Measurements from ENCODE around the gene NR5A2.

DNA sequence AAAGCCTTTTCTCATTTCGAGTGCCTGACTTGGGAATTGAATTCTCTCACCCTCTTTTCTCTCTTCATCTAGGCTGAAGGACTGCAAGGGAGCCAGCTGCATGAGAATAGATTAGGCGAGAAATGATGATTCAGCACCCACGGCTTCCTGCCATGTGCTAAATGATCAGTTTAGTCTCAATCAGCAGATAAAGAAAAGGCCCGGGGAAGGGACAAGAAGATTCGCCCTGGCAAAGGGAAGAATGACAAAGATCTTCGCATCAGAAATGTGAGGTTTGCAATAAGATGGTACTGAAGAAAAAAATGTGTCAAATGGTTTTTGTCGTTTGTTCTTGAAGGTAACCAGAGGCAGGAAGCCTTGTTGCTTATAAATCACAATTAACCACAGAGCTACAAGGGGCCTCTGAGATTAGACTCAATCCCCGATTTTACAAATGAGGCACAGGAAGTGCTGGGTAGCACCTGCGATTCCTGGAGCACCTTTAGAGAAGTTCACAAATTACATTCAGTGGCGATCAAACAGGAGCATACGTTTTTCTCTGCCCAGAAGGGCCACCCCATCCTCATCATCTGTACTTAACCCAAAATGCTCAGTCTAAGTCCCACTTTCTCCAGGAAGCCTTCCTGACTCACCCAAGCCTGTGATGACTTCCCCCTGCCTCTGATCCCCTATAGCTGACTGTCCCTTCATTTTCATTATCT is 198.9 kb downstream of the NR5A2 start:
- TF ChIP-seq, protein P1, sequence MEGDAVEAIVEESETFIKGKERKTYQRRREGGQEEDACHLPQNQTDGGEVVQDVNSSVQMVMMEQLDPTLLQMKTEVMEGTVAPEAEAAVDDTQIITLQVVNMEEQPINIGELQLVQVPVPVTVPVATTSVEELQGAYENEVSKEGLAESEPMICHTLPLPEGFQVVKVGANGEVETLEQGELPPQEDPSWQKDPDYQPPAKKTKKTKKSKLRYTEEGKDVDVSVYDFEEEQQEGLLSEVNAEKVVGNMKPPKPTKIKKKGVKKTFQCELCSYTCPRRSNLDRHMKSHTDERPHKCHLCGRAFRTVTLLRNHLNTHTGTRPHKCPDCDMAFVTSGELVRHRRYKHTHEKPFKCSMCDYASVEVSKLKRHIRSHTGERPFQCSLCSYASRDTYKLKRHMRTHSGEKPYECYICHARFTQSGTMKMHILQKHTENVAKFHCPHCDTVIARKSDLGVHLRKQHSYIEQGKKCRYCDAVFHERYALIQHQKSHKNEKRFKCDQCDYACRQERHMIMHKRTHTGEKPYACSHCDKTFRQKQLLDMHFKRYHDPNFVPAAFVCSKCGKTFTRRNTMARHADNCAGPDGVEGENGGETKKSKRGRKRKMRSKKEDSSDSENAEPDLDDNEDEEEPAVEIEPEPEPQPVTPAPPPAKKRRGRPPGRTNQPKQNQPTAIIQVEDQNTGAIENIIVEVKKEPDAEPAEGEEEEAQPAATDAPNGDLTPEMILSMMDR (IDR thresholded peaks at IDR 0.05): no peak
- no peak for TF ChIP-seq POLR2A (IDR thresholded peaks at IDR 0.05)

Measured in vagina (tissue), 2 donors.